ENCODE results near the gene FMOD. TPM values are rescaled to one million over a fixed set of nuclear protein-coding genes. Genes with fewer than 3 reads are reported as not detected.

Gene FMOD
- polyA plus RNA-seq, 1 donor from 2014 or later = not detected

DNA sequence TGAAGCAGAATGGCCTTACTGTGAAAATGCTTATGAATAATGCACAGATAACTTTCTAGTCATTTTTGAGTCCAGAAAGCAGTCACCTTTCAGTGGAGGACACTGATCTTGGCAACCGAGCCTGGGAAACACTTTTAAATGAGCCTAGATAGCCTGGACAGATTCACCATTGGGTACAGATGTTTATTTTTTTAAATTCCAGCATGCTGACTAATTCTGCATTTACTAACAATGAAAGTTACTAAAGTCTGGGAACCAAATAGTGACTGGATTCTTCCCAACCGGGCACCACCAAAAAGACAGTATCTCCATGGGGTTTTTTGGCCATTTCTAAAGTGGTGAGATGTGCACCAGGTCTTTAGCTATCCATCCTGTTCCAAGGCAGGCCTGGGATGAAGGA is 3.3 kb upstream of the FMOD start:
- Histone ChIP-seq H3K79me2 (replicated peaks; ENCODE audit: insufficient read depth, low read length) (no peaks in the 10 kb centered on the region), H4K20me1 (ENCODE audit: insufficient read depth) (no peaks in the 10 kb centered on the region), H2AFZ (ENCODE audit: low read depth, low read length) (no peak overlapping the region), H3K27me3 (ENCODE audit: insufficient read depth, low read depth, low read length) (no peaks in the 10 kb centered on the region), H3K27ac (ENCODE audit: low read length) (no peak overlapping the region), H3K36me3 (ENCODE audit: insufficient read depth, low read length) (no peaks in the 10 kb centered on the region), H3K4me3 (ENCODE audit: low read length) (no peak overlapping the region), H3K9me2 (ENCODE audit: insufficient read depth, low read length) (no peaks in the 10 kb centered on the region), H3K9ac (ENCODE audit: low read length) (no peak overlapping the region), H3K4me2 (ENCODE audit: low read length) (no peak overlapping the region), H3K9me3 (ENCODE audit: low read length) (no peaks in the 10 kb centered on the region), H3F3A (ENCODE audit: insufficient read depth, low read length, poor library complexity, severe bottlenecking) (no peaks in the 10 kb centered on the region)
- no peak for TF ChIP-seq EZH2 (IDR thresholded peaks at IDR 0.05; ENCODE audit: borderline replicate concordance, insufficient read depth, low read length, poor library complexity, severe bottlenecking)
- TF ChIP-seq EP300 (conservative IDR thresholded peaks at IDR 0.05; ENCODE audit: poor library complexity, severe bottlenecking) = no peak
- TF ChIP-seq, protein P1, sequence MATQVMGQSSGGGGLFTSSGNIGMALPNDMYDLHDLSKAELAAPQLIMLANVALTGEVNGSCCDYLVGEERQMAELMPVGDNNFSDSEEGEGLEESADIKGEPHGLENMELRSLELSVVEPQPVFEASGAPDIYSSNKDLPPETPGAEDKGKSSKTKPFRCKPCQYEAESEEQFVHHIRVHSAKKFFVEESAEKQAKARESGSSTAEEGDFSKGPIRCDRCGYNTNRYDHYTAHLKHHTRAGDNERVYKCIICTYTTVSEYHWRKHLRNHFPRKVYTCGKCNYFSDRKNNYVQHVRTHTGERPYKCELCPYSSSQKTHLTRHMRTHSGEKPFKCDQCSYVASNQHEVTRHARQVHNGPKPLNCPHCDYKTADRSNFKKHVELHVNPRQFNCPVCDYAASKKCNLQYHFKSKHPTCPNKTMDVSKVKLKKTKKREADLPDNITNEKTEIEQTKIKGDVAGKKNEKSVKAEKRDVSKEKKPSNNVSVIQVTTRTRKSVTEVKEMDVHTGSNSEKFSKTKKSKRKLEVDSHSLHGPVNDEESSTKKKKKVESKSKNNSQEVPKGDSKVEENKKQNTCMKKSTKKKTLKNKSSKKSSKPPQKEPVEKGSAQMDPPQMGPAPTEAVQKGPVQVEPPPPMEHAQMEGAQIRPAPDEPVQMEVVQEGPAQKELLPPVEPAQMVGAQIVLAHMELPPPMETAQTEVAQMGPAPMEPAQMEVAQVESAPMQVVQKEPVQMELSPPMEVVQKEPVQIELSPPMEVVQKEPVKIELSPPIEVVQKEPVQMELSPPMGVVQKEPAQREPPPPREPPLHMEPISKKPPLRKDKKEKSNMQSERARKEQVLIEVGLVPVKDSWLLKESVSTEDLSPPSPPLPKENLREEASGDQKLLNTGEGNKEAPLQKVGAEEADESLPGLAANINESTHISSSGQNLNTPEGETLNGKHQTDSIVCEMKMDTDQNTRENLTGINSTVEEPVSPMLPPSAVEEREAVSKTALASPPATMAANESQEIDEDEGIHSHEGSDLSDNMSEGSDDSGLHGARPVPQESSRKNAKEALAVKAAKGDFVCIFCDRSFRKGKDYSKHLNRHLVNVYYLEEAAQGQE (IDR thresholded peaks at IDR 0.05; ENCODE audit: borderline replicate concordance) = no peak
- TF ChIP-seq, protein P2, sequence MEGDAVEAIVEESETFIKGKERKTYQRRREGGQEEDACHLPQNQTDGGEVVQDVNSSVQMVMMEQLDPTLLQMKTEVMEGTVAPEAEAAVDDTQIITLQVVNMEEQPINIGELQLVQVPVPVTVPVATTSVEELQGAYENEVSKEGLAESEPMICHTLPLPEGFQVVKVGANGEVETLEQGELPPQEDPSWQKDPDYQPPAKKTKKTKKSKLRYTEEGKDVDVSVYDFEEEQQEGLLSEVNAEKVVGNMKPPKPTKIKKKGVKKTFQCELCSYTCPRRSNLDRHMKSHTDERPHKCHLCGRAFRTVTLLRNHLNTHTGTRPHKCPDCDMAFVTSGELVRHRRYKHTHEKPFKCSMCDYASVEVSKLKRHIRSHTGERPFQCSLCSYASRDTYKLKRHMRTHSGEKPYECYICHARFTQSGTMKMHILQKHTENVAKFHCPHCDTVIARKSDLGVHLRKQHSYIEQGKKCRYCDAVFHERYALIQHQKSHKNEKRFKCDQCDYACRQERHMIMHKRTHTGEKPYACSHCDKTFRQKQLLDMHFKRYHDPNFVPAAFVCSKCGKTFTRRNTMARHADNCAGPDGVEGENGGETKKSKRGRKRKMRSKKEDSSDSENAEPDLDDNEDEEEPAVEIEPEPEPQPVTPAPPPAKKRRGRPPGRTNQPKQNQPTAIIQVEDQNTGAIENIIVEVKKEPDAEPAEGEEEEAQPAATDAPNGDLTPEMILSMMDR (IDR thresholded peaks at IDR 0.05; ENCODE audit: poor library complexity, severe bottlenecking) = no peak
- no peak for TF ChIP-seq RAD21 (conservative IDR thresholded peaks at IDR 0.05)
- TF ChIP-seq POLR2AphosphoS5 (IDR thresholded peaks at IDR 0.05) = no peak
- TF ChIP-seq SMC3 (conservative IDR thresholded peaks at IDR 0.05; ENCODE audit: poor library complexity) = no peak
- no peak for TF ChIP-seq MXI1 (conservative IDR thresholded peaks at IDR 0.05; ENCODE audit: poor library complexity, severe bottlenecking)
- no peak for TF ChIP-seq TAF1 (IDR thresholded peaks at IDR 0.05; ENCODE audit: low read depth)

DNA sequence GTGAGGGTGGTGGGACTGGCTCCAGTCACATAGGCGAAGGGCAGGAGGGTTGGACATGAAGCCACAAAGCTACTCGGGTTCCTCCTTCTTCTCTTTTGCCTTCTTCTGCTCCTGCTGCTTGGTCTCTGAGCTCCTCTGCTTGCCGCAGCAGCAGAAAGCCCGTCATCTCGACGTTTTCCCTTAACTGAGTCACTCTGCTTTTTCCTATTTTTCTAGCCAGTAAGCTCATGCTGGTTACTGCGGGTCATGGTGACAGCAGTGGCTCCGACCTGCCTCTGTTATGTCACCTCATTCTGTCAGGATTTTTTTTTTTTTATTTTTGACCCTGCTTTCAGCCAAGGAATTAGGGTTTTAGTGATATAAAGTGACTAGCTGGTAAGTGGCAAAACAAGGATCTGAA is 2.6 kb upstream of the FMOD start:
- Histone ChIP-seq H3K27me3 (ENCODE audit: insufficient read depth, low read depth, low read length) (no peaks in the 10 kb centered on the region), H3K36me3 (ENCODE audit: insufficient read depth, low read length) (no peaks in the 10 kb centered on the region), H3K9ac (ENCODE audit: low read length) (no peak overlapping the region), H3K4me3 (ENCODE audit: low read length) (no peak overlapping the region), H2AFZ (ENCODE audit: low read depth, low read length) (no peak overlapping the region), H3K4me2 (ENCODE audit: low read length) (no peak overlapping the region), H3K27ac (ENCODE audit: low read length) (no peak overlapping the region), H3K9me3 (ENCODE audit: low read length) (no peaks in the 10 kb centered on the region), H3K79me2 (replicated peaks; ENCODE audit: insufficient read depth, low read length) (no peaks in the 10 kb centered on the region), H3F3A (ENCODE audit: insufficient read depth, low read length, poor library complexity, severe bottlenecking) (no peaks in the 10 kb centered on the region), H4K20me1 (ENCODE audit: insufficient read depth) (no peaks in the 10 kb centered on the region), H3K9me2 (ENCODE audit: insufficient read depth, low read length) (no peaks in the 10 kb centered on the region)
- TF ChIP-seq, protein P2 (IDR thresholded peaks at IDR 0.05; ENCODE audit: poor library complexity, severe bottlenecking) = no peak
